ENCODE measurements around the gene UBQLN1. TPM values are rescaled to one million over a fixed set of nuclear protein-coding genes. Genes with fewer than 3 reads are reported as not detected.
"Not testable (repeated sequence)": the region's sequence is repeated elsewhere in the genome, so short reads cannot be mapped to it uniquely, and the experiment has no call there.

UBQLN1 gene
- total RNA-seq, 8 experiments from 2014 or later, result 85.2 to 124 (median 104) TPM

- Histone ChIP-seq H3K4me1 (replicated peaks in 1 of 2) (peaks cover 5 to 11% of the 10 kb centered on the region in 2 donors), H3K27ac (peak within 1 kb of the TSS; percentile 49 to 82), H3K4me3 (peak within 1 kb of the TSS; percentile 37 to 58 (median 48))
- WGBS, 10 experiments, result 0 to 60% (median 0%) methylated on average over 1 to 4 of the region's 79 CpGs; no CpG with 5 or more reads in 7 of the 10 experiments
- ATAC-seq (replicated peaks in 6 of 8), result peak; percentile 84 to 92 (median 86)
- in situ Hi-C loops (cut with MboI; ENCODE audit: low pct_unique_long_range_greater_than_20kb in 2 of 9, low sequenced_read_pairs in 9 of 9, unreplicated experiment in 9 of 9), result loop anchor here in 1 of 9 experiments (25.0 kb wide), 1 partner anchor 289 kb away; the partner anchor contains the start of gene KIF27
These were observed 84.6 kb downstream of the UBQLN1 start, which contains the start of gene IDNK for GRCh38 chr9:83622939-83623678. TSS of gene IDNK (plus strand) at chr9:83623143. CDS start at chr9:83623172, 29 bp downstream.

DNA sequence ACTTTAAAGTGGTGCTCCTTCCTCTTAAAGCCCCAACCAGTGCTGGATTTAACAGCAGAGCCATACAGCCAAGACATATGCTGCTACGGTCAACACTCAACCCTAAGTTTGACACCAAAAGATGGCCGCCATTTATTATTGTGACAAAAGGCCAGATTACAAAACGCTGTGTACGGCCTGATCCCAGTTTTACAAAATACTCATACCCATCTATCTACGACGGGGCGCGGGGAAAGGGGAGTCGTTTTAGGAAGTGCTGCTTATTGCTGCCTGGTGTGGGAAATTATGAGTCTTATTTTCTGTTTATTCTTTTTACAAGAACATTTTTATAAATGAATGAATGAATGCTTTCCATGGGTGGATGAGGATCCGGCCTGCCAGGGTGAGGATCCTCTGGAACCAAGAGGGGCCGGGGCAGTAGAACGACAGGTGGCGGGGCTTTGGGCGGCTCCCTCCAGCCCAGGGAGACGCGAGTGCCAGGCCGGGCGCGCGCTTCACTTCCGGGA is 85.3 kb downstream of the UBQLN1 start:
- peaks cover 5 to 11% of the 10 kb centered on the region in 2 donors for H3K4me1 ChIP-seq (replicated peaks in 1 of 2)
- H3K4me3 ChIP-seq, result peak overlapping the region; percentile 37 to 58 (median 48)
- ATAC-seq (replicated peaks in 6 of 8), result peak in 6 of 8 experiments; percentile 63 to 79 (median 74)
- in situ Hi-C loops (cut with MboI; ENCODE audit: low pct_unique_long_range_greater_than_20kb in 2 of 9, low sequenced_read_pairs in 9 of 9, unreplicated experiment in 9 of 9), result loop anchor here in 1 of 9 experiments (25.0 kb wide), 1 partner anchor 290 kb away; the partner anchor contains the start of gene KIF27
- H3K27ac ChIP-seq, result peak overlapping the region; percentile 49 to 82
- WGBS, 10 experiments, result 0 to 100% (median 58%) methylated on average over 1 to 11 of the region's 21 CpGs; no CpG with 5 or more reads in 2 of the 10 experiments

- in situ Hi-C loops (cut with MboI; ENCODE audit: low pct_unique_long_range_greater_than_20kb in 2 of 9, low sequenced_read_pairs in 9 of 9, unreplicated experiment in 9 of 9), result loop anchor here in 1 of 9 experiments (25.0 kb wide), 1 partner anchor 291 kb away; the partner anchor contains the start of gene KIF27
- no peak overlapping the region for H3K27ac ChIP-seq
- H3K4me1 ChIP-seq (replicated peaks in 1 of 2), result peaks cover 5 to 11% of the 10 kb centered on the region in 2 donors
- no peak overlapping the region for H3K4me3 ChIP-seq
- 0 to 75% (median 20%) methylated on average over 1 to 7 of the region's 7 CpGs; no CpG with 5 or more reads in 1 of the 10 experiments for WGBS, 10 experiments
- peak in 4 of 8 experiments; percentile 11 to 47 (median 25) for ATAC-seq (replicated peaks in 6 of 8)
These were observed 86.7 kb downstream of the UBQLN1 start for GRCh38 chr9:83620841-83621636.

DNA sequence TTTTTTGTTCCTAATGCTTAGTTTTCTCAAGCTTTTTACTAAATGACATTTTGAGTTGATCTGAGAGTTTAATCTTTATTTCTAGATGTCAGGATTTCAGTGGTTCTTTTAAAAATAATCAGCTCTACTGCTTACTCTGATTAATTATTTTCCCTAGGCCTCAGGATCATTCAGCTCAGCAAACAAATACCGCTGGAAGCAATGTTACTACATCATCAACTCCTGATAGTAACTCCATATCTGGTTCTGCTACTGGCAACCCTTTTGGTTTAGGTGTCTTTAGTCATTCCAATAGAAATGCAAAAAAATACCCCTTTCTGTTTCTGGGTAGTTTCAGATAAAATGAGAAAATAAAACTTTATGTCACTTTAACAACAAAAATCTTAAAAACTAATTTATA is 90.5 kb downstream of the UBQLN1 start:
- in situ Hi-C loops (cut with MboI; ENCODE audit: low pct_unique_long_range_greater_than_20kb in 2 of 9, low sequenced_read_pairs in 9 of 9, unreplicated experiment in 9 of 9), result loop anchor here in 1 of 9 experiments (25.0 kb wide), 1 partner anchor 295 kb away; the partner anchor contains the start of gene KIF27
- Histone ChIP-seq H3K4me3 (no peak overlapping the region), H3K4me1 (replicated peaks in 1 of 2) (peaks cover 0 to 3% of the 10 kb centered on the region in 2 donors), H3K27ac (no peak overlapping the region)
- ATAC-seq (replicated peaks in 6 of 8), result no peak
- WGBS, 10 experiments, result 33 to 100% (median 87%) methylated on average over 1 of the region's 1 CpG

DNA sequence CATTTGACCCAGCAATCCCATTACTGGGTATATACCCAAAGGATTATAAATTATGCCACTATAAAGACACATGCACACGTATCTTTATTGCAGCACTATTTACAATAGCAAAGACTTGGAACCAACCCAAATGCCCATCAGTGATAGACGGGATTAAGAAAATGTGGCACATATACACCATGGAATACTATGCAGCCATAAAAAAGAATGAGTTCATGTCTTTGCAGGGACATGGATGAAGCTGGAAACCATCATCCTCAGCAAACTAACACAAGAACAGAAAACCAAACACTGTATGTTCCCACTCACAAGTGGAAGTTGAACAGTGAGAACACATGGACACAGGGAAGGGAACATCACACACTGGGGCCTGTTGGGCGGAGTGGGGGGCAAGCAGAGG is 94.5 kb downstream of the UBQLN1 start:
- not testable (repeated sequence) for H3K27ac ChIP-seq; H3K4me3 ChIP-seq; ATAC-seq (replicated peaks in 6 of 8)
- WGBS, 10 experiments, result 83 to 100% (median 100%) methylated on average over 1 of the region's 3 CpGs; no CpG with 5 or more reads in 4 of the 10 experiments
- H3K4me1 ChIP-seq (replicated peaks in 1 of 2), result peaks cover 0 to 15% of the 10 kb centered on the region in 2 donors
- in situ Hi-C loops (cut with MboI; ENCODE audit: low pct_unique_long_range_greater_than_20kb in 2 of 9, low sequenced_read_pairs in 9 of 9, unreplicated experiment in 9 of 9), result loop anchor here in 1 of 9 experiments (25.0 kb wide), 1 partner anchor 299 kb away; the partner anchor contains the start of gene KIF27

Other genes with a start within 250 kb of the UBQLN1 start
- gene FRMD3, start 169.6 kb downstream of the UBQLN1 start, total RNA-seq, result 10 to 100 TPM in 1 of 8 experiments, 1 to 10 TPM in 7; 1.3 to 34.4 (median 4.0) TPM
- gene IDNK, start 84.8 kb downstream of the UBQLN1 start, total RNA-seq, result 1 to 10 TPM; 2.1 to 6.6 (median 3.7) TPM
- gene GKAP1, start 109.8 kb upstream of the UBQLN1 start, total RNA-seq, result 10 to 100 TPM in 5 of 8 experiments, 1 to 10 TPM in 3; 1.3 to 20.9 (median 14.4) TPM
- gene KIF27, start 213.5 kb upstream of the UBQLN1 start, total RNA-seq, result 10 to 100 TPM in 2 of 8 experiments, 1 to 10 TPM in 6; 3.3 to 18.6 (median 8.8) TPM